Spleen (tissue), 11 donors: Measurements from ENCODE around the gene ATRX. TPM values are rescaled to one million over a fixed set of nuclear protein-coding genes. Genes with fewer than 3 reads are reported as not detected.

Experiments
- DNase-seq: peaks from one replicate; pipeline ENCODE4 v3.0.0-alpha.2; 2020
- H3K27ac ChIP-seq, 8 donors: fragments of 200-600 bp; sonication (generic) in 7 of 8; 1 replicate in 4 of 8; 2 replicates in 4 of 8; pipeline versions ENCODE4 v1.5.0 to v1.8.0; 2016 to 2021; ENCODE audit warnings: inconsistent platforms in 4 of 8, mild to moderate bottlenecking in 4 of 8, moderate library complexity in 1 of 8
- H3K27me3 ChIP-seq, 7 donors: fragments of 200-600 bp; sonication (generic) in 6 of 7; replicated peaks in 1 of 7; 1 replicate in 4 of 7; 2 replicates in 3 of 7; pipeline versions ENCODE4 v1.5.0 to v1.8.0; 2016 to 2021; ENCODE audit warnings: inconsistent platforms in 3 of 7, mild to moderate bottlenecking in 1 of 7
- H3K36me3 ChIP-seq, 6 donors: fragments of 200-600 bp; sonication (generic) in 5 of 6; 1 replicate in 4 of 6; 2 replicates in 2 of 6; pipeline versions ENCODE4 v1.5.0 to v1.8.0; 2016 to 2021; ENCODE audit warnings: inconsistent platforms in 2 of 6
- H3K4me1 ChIP-seq, 6 donors: fragments of 200-600 bp; sonication (generic) in 5 of 6; 1 replicate in 3 of 6; 2 replicates in 3 of 6; pipeline versions ENCODE4 v1.5.0 to v1.8.0; 2016 to 2021; ENCODE audit warnings: inconsistent platforms in 3 of 6
- H3K4me3 ChIP-seq, 8 donors: fragments of 200-600 bp; sonication (generic) in 7 of 8; 1 replicate in 4 of 8; 2 replicates in 4 of 8; pipeline versions ENCODE4 v1.5.0 to v1.8.0; 2016 to 2021; ENCODE audit warnings: inconsistent platforms in 4 of 8, mild to moderate bottlenecking in 4 of 8, moderate library complexity in 2 of 8
- H3K9me3 ChIP-seq, 8 donors: fragments of 200-600 bp; sonication (generic) in 7 of 8; 1 replicate in 4 of 8; 2 replicates in 4 of 8; pipeline versions ENCODE4 v1.5.0 to v1.8.0; 2016 to 2021; ENCODE audit warnings: inconsistent platforms in 4 of 8
- POLR2A ChIP-seq, 3 donors: fragments of 450-650 bp; IDR thresholded peaks; one replicate each; pipeline ENCODE4 v1.5.1; 2017; ENCODE audit warnings: antibody characterized with exemption in 3 of 3, mild to moderate bottlenecking in 1 of 3
- POLR2AphosphoS5 ChIP-seq, 3 donors: sonication (generic); formaldehyde crosslinking; IDR thresholded peaks; one replicate each; pipeline ENCODE4 v1.5.1; 2017; ENCODE audit warnings: antibody characterized with exemption in 3 of 3
- WGBS, 5 donors: extraction: QIAGEN DNeasy Blood & Tissue Kit in 3 of 5; methylation state at CpG; one replicate each; pipeline versions ENCODE4 v1.1.5 to v1.1.7; 2013 to 2018; 5-methylcytosine and 5-hydroxymethylcytosine counted together
- intact Hi-C: fragments of 100-400 bp; cut with DNase I; formaldehyde crosslinking; loops from one replicate; pipeline ENCODE4 v1.15.0; 2023; ENCODE audit warnings: low total_unique reads
- polyA plus RNA-seq, 3 donors: library from polyadenylated mRNA; stranded (reverse); fragments of 200-250 nt; gene quantifications; one replicate each; pipeline ENCODE4 v1.2.1, GENCODE V29; 2013
- total RNA-seq, 7 donors: library from RNA; depleted of rRNA in 3 of 7; stranded (reverse); fragments of >200 nt in 3 of 7; fragmentation: NEBNext Ultra II Directional in 4 of 7; extraction: Animal tissue kit (Norgen Biotek cat#: 25700) in 4 of 7; gene quantifications; one replicate each; pipeline versions ENCODE4 v1.1.0 to v1.2.1, GENCODE V29; 2016 to 2021
- TF ChIP-seq, protein P1 (sequence below), 11 experiments: fragments of 200-600 bp in 7 of 11; fragments of 450-650 bp in 4 of 11; sonication (generic) in 4 of 11; IDR thresholded peaks in 8 of 11; conservative IDR thresholded peaks in 3 of 11; 1 replicate in 7 of 11; 2 replicates in 4 of 11; pipeline versions ENCODE4 v1.4.0 to v1.8.0; 2016 to 2021; ENCODE audit warnings: antibody characterized with exemption in 11 of 11, inconsistent platforms in 4 of 11, mild to moderate bottlenecking in 1 of 11
- donor health status: healthy with polysubstance abuse.
- donor health status: DM: no; HTN: no; CAD: no; lungs with moderate emphysema.
- donor health status: DM: no; HTN: no; CAD: no.
- donor health status: Bipolar disorder and iron deficiency.
- donor health status: healthy.
- donor health status: DM: no; HTN: no; CAD: no.
- donor health status: DM: yes; HTN: yes; CAD: no.

ATRX gene
- total and polyA plus RNA-seq, 10 donors, result 8.2 to 150 (median 109) TPM

DNA sequence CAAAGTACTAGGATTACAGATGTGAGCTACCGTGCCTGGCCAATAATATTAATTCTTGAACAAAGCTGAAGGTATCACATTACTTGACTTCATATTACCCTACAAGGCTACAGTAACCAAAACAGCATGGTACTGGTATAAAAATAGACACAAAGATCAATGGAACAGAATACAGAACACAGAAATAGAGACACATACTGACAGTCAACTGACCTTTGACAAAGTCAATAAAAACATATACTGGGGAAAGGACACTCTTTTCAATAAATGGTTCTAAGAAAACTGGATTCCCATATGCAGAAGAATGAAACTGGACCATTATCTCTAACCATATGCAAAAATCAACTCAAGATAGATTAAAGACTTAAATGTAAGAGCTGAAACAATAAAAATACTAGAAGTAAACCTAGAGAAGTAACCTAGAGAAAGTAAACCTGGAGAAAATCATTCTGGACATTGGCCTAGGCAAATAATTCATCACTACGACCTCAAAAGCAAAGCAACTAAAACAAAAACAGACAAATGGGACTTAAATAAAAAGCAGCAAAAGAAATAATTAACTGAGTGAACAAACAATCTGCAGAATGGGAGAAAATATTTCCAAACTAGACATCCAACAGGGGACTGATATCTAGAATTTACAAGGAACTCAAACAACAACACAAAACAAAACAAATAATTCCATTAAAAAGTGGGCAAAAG lies 182.2 kb downstream of the ATRX start:
- 48 to 95% (median 49%) methylated on average over 2 of the region's 2 CpGs for WGBS, 5 donors
- H3K9me3 ChIP-seq, result no peaks in the 10 kb centered on the region
- peaks cover 0 to 11% (median 2%) of the 10 kb centered on the region in 6 donors for H3K36me3 ChIP-seq
- H3K4me1 ChIP-seq, result no peaks in the 10 kb centered on the region
- intact Hi-C loops, result no loop called here
- H3K27ac ChIP-seq, result no peak overlapping the region
- TF ChIP-seq POLR2A (IDR thresholded peaks at IDR 0.05) (no peak), POLR2AphosphoS5 (IDR thresholded peaks at IDR 0.05) (no peak)
- TF ChIP-seq, protein P1, sequence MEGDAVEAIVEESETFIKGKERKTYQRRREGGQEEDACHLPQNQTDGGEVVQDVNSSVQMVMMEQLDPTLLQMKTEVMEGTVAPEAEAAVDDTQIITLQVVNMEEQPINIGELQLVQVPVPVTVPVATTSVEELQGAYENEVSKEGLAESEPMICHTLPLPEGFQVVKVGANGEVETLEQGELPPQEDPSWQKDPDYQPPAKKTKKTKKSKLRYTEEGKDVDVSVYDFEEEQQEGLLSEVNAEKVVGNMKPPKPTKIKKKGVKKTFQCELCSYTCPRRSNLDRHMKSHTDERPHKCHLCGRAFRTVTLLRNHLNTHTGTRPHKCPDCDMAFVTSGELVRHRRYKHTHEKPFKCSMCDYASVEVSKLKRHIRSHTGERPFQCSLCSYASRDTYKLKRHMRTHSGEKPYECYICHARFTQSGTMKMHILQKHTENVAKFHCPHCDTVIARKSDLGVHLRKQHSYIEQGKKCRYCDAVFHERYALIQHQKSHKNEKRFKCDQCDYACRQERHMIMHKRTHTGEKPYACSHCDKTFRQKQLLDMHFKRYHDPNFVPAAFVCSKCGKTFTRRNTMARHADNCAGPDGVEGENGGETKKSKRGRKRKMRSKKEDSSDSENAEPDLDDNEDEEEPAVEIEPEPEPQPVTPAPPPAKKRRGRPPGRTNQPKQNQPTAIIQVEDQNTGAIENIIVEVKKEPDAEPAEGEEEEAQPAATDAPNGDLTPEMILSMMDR (IDR thresholded peaks at IDR 0.05 in 8 of 11, conservative IDR thresholded peaks at IDR 0.05 in 3 of 11), result no peak
- DNase-seq, result no peak
- H3K4me3 ChIP-seq, result no peak overlapping the region
- no peaks in the 10 kb centered on the region for H3K27me3 ChIP-seq

DNA sequence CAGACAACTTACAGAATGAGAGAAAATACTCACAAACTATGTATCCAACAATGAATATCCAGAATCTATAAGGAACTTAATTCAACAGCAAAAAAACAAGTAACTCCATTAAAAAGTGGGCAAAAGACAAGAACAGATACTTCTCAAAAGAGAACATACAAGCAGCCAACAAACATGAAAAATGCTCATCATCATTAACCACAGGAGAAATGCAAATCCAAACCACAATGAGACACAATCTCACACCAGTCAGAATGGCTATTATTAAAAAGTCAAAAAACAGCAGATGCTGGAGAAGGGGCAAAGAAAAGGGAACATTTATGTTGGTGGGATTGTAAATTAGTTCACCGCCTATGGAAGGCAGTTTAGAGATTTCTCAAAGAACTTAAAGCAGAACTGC lies 188.5 kb downstream of the ATRX start:
- Histone ChIP-seq H3K36me3 (peaks cover 0 to 49% (median 4%) of the 10 kb centered on the region in 6 donors), H3K27me3 (no peaks in the 10 kb centered on the region), H3K9me3 (no peaks in the 10 kb centered on the region), H3K4me1 (no peaks in the 10 kb centered on the region), H3K27ac (no peak overlapping the region), H3K4me3 (no peak overlapping the region)
- no peak for TF ChIP-seq POLR2A (IDR thresholded peaks at IDR 0.05)
- TF ChIP-seq POLR2AphosphoS5 (IDR thresholded peaks at IDR 0.05), result no peak
- TF ChIP-seq, protein P1 (IDR thresholded peaks at IDR 0.05 in 8 of 11, conservative IDR thresholded peaks at IDR 0.05 in 3 of 11), result no peak
- WGBS, 5 donors, result 88 to 100% (median 95%) methylated on average over 1 of the region's 1 CpG
- intact Hi-C loops, result no loop called here
- no peak for DNase-seq

DNA sequence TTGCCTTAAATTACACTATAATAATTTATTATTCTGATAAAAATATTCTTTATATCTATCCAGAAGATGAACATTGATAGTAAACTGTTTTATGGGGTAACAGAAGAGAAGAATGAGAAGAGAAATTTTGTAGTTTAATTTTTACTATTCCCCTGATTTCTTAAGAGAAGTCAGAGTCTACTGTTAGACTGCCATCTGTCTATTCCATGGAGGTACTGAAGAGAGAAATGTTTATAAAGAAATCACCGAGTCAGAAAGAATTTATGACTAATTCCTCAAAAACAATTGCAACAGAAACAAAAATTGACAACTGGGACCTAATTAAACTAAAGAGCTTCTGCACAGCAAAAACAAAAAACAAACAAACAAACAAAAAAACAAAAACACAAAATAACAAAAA lies 188.9 kb downstream of the ATRX start:
- intact Hi-C loops, result no loop called here
- Histone ChIP-seq H3K27me3 (no peaks in the 10 kb centered on the region), H3K27ac (no peak overlapping the region), H3K36me3 (peaks cover 0 to 53% (median 4%) of the 10 kb centered on the region in 6 donors), H3K4me3 (no peak overlapping the region), H3K4me1 (no peaks in the 10 kb centered on the region), H3K9me3 (no peaks in the 10 kb centered on the region)
- no peak for DNase-seq
- TF ChIP-seq, protein P1 (IDR thresholded peaks at IDR 0.05 in 8 of 11, conservative IDR thresholded peaks at IDR 0.05 in 3 of 11), result no peak
- TF ChIP-seq POLR2AphosphoS5 (IDR thresholded peaks at IDR 0.05), result no peak
- TF ChIP-seq POLR2A (IDR thresholded peaks at IDR 0.05), result no peak
- WGBS, 5 donors, result 63 to 74% (median 65%) methylated on average over 1 of the region's 1 CpG

DNA sequence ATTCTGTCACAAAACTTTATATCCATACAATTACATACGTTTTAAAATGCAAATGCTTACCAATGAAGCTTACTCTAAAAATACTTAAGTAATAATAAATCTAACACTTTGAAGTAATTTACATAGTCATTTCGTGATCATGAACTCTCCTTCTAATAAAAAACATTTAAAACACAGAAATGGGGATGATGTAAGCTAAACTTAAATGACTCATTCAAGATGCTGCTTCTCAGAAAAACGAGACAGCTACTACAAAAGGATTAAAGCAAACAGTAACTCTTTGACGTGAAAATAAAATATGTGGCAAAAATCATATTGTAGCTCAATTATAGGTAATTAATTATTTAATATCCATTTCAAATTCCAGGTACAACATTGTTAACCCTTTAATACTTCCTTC lies 190.2 kb downstream of the ATRX start:
- H3K9me3 ChIP-seq, result no peaks in the 10 kb centered on the region
- no peaks in the 10 kb centered on the region for H3K27me3 ChIP-seq
- 57 to 94% (median 79%) methylated on average over 4 of the region's 4 CpGs for WGBS, 5 donors
- no peak for DNase-seq
- intact Hi-C loops, result no loop called here
- H3K36me3 ChIP-seq, result peaks cover 0 to 63% (median 4%) of the 10 kb centered on the region in 6 donors
- TF ChIP-seq POLR2A (IDR thresholded peaks at IDR 0.05), result no peak
- TF ChIP-seq, protein P1 (IDR thresholded peaks at IDR 0.05 in 8 of 11, conservative IDR thresholded peaks at IDR 0.05 in 3 of 11), result no peak
- no peak for TF ChIP-seq POLR2AphosphoS5 (IDR thresholded peaks at IDR 0.05)
- no peak overlapping the region for H3K4me3 ChIP-seq
- no peaks in the 10 kb centered on the region for H3K4me1 ChIP-seq
- no peak overlapping the region for H3K27ac ChIP-seq
